Uterus (tissue), 4 donors: ENCODE results near the gene TEX2. TPM values are rescaled to one million over a fixed set of nuclear protein-coding genes. Genes with fewer than 3 reads are reported as not detected.

Experiments
- DNase-seq, 2 donors: peaks; one replicate each; pipeline ENCODE4 v3.0.0-alpha.2; 2019 to 2020
- H3K27ac ChIP-seq, 2 donors: fragments of 200-600 bp; sonication (generic); 1 replicate in 1 of 2; 2 replicates in 1 of 2; pipeline ENCODE4 v1.5.1; 2016 to 2018
- H3K27me3 ChIP-seq, 2 donors: fragments of 200-600 bp; sonication (generic); one replicate each; pipeline ENCODE4 v1.5.1; 2018 to 2019; ENCODE audit warnings: control low read depth in 1 of 2
- H3K36me3 ChIP-seq, 2 donors: fragments of 200-600 bp; sonication (generic); one replicate each; pipeline ENCODE4 v1.5.1; 2019; ENCODE audit warnings: control low read depth in 1 of 2
- H3K4me1 ChIP-seq, 2 donors: fragments of 200-600 bp; sonication (generic); one replicate each; pipeline ENCODE4 v1.5.1; 2018 to 2019; ENCODE audit warnings: control low read depth in 1 of 2
- H3K4me3 ChIP-seq, 2 donors: fragments of 200-600 bp; sonication (generic); 1 replicate in 1 of 2; 2 replicates in 1 of 2; pipeline ENCODE4 v1.5.1; 2018 to 2019; ENCODE audit warnings: mild to moderate bottlenecking in 1 of 2
- H3K9me3 ChIP-seq, 2 donors: fragments of 200-600 bp; sonication (generic); one replicate each; pipeline ENCODE4 v1.5.1; 2019; ENCODE audit warnings: control low read depth in 1 of 2
- CTCF ChIP-seq, 4 experiments: fragments of 200-600 bp in 2 of 4; fragments of 450-650 bp in 2 of 4; sonication (generic) in 2 of 4; IDR thresholded peaks; one replicate each; pipeline ENCODE4 v1.5.1; 2016 to 2019; ENCODE audit warnings: antibody characterized with exemption in 4 of 4, mild to moderate bottlenecking in 2 of 4, moderate library complexity in 1 of 4
- POLR2A ChIP-seq, 2 donors: fragments of 450-650 bp; IDR thresholded peaks; one replicate each; pipeline ENCODE4 v1.6.1; 2016; ENCODE audit warnings: antibody characterized with exemption in 2 of 2, mild to moderate bottlenecking in 1 of 2, moderate library complexity in 1 of 2
- intact Hi-C: fragments of 100-400 bp; cut with DNase I; formaldehyde crosslinking; loops from one replicate; pipeline ENCODE4 v1.15.1; 2023; ENCODE audit warnings: low total_unique reads
- total RNA-seq, 4 donors: library from RNA; depleted of rRNA in 3 of 4; stranded (reverse); fragments of >200 nt in 3 of 4; gene quantifications; one replicate each; pipeline versions ENCODE4 v1.1.0 to v1.2.4, GENCODE V29; 2014 to 2023
- donor health status: DM: yes; HTN: yes; CAD: no.

Gene TEX2
- total RNA-seq, 4 donors from 2014 or later = 23.8 to 43.4 (median 35.6) TPM

- H3K9me3 ChIP-seq = no peaks in the 10 kb centered on the region
- no peaks in the 10 kb centered on the region for H3K4me1 ChIP-seq
- no peak for DNase-seq
- H3K27ac ChIP-seq = no peak overlapping the region
- H3K36me3 ChIP-seq = no peaks in the 10 kb centered on the region
- H3K27me3 ChIP-seq = no peaks in the 10 kb centered on the region
- no peak overlapping the region for H3K4me3 ChIP-seq
- intact Hi-C loops = loop anchor here (5.0 to 10.0 kb wide), 3 partner anchors 75 to 225 kb away; partner anchors contain the start of genes CSHL1 and GH1
- TF ChIP-seq CTCF (IDR thresholded peaks at IDR 0.05) (no peak), POLR2A (IDR thresholded peaks at IDR 0.05) (no peak)
These were observed 123.5 kb downstream of the TEX2 start for GRCh38 chr17:64139542-64139941.

DNA sequence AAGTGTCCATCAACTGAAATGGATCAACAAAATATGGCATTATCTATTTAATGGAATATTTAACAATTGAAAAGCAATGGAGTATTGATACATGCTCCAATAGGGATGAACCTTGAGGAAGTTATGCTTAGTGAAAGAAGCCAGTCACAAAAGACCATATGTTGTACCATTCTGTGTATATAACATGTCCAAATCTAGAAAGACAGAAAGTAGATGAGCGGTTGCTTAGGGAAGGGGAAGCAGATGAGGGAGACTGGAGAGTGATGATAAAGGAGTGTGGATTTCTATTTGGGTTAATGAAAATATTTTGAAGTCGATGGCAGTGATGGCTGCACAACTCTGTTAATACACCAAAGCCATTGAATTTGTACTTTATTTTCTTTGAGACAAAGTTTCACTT, 124.6 kb downstream of the TEX2 start:
- H3K4me3 ChIP-seq = no peak overlapping the region
- no peaks in the 10 kb centered on the region for H3K36me3 ChIP-seq
- no peak for DNase-seq
- no peaks in the 10 kb centered on the region for H3K4me1 ChIP-seq
- H3K27ac ChIP-seq = no peak overlapping the region
- no peaks in the 10 kb centered on the region for H3K27me3 ChIP-seq
- intact Hi-C loops = loop anchor here (5.0 to 10.0 kb wide), 3 partner anchors 74 to 224 kb away; partner anchors contain the start of genes CSHL1 and GH1
- TF ChIP-seq CTCF (IDR thresholded peaks at IDR 0.05) = no peak
- no peak for TF ChIP-seq POLR2A (IDR thresholded peaks at IDR 0.05)
- no peaks in the 10 kb centered on the region for H3K9me3 ChIP-seq

- H3K27me3 ChIP-seq = no peaks in the 10 kb centered on the region
- intact Hi-C loops = loop anchor here (5.0 to 10.0 kb wide), 3 partner anchors 70 to 220 kb away; partner anchors contain the start of genes CSHL1 and GH1
- no peak for DNase-seq
- H3K4me1 ChIP-seq = peaks cover 0 to 11% of the 10 kb centered on the region in 2 donors
- no peak overlapping the region for H3K27ac ChIP-seq
- H3K9me3 ChIP-seq = no peaks in the 10 kb centered on the region
- H3K36me3 ChIP-seq = no peaks in the 10 kb centered on the region
- no peak overlapping the region for H3K4me3 ChIP-seq
- no peak for TF ChIP-seq POLR2A (IDR thresholded peaks at IDR 0.05)
- TF ChIP-seq CTCF (IDR thresholded peaks at IDR 0.05) = no peak
These were observed 128.1 kb downstream of the TEX2 start for GRCh38 chr17:64135000-64135399.

DNA sequence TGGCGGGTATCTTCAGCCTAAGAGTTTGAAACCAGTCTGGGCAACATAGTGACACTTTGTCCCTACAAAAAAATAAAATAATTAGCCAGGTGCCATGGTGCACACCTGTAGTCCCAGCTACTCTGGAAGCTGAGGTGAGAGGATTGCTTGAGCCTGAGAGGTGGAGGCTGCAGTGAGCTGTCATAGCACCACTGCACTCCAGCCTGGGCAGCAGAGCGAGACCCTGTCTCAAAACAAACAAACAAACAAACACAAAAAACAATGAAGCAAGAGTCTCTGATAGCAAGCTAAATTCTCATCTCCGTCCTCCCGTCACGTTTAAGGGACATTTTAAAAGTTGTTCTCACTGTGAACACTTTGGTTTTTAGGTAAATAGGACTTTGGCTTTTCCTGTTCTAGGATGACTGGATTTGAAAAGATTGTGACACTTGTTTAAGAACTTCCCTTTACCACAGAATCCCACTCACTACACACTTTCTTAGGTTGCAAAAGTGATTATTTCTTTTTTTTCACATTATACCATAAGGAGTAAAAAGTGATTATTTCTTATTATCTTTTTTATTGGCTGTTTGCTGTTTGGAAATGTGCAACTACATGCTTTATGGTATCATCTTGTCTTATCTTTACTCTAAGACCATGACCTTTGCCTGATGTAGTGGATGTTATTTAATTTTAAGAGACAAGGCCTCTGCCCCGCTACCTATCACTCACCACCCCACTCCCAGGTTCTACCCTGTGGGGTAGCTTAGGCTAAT, 128.7 kb downstream of the TEX2 start:
- Histone ChIP-seq H3K9me3 (no peaks in the 10 kb centered on the region), H3K27ac (no peak overlapping the region), H3K36me3 (no peaks in the 10 kb centered on the region), H3K4me3 (no peak overlapping the region), H3K27me3 (no peaks in the 10 kb centered on the region), H3K4me1 (peaks cover 0 to 11% of the 10 kb centered on the region in 2 donors)
- intact Hi-C loops = loop anchor here (10.0 kb wide), 2 partner anchors 70 to 220 kb away; partner anchors contain the start of genes CSHL1 and GH1
- TF ChIP-seq POLR2A (IDR thresholded peaks at IDR 0.05) (no peak), CTCF (IDR thresholded peaks at IDR 0.05) (no peak)
- no peak for DNase-seq

DNA sequence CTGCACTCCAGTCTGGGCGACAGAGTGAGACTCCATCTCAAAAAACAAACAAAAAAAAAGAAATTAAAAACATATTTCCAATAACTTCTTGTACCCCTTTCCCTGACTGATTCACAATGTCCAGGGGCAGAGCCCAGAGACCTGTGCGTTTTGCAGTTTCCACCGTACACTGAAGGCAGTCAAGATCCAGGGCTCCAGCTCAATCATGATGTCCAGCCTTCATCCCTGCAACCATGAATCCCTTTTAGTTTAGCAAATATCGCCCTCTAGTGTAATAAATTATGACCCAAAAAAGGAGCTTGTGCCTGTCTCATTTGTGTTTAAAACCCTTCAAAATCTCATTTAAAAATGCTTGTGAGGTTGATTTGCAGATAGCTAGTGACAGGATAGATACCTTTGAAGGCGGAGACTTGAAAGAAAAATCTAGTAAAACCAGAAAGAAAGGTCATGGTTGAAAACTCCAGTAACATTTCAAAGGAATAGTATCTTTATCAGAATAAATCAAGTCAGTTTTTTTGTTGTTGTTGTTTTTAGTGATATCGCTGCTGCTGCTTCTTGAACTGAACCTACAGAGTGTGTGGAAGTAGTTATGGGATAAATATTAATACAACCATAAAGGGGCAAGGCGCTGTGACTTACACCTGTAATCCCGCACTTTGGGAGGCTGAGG, 129.4 kb downstream of the TEX2 start:
- Histone ChIP-seq H3K27me3 (no peaks in the 10 kb centered on the region), H3K4me3 (no peak overlapping the region), H3K4me1 (peaks cover 0 to 11% of the 10 kb centered on the region in 2 donors), H3K9me3 (no peaks in the 10 kb centered on the region), H3K27ac (no peak overlapping the region), H3K36me3 (no peaks in the 10 kb centered on the region)
- DNase-seq = peak in 1 of 2 donors; percentile 44
- intact Hi-C loops = loop anchor here (10.0 kb wide), 2 partner anchors 69 to 219 kb away; partner anchors contain the start of genes CSHL1 and GH1
- TF ChIP-seq CTCF (IDR thresholded peaks at IDR 0.05) (peak; percentile 70 to 83 (median 77)), POLR2A (IDR thresholded peaks at IDR 0.05) (no peak)
